ENCODE measurements around the gene PLEKHH1.

GRCh38 chr14:67532606-67532997 is 488 bp upstream of the PLEKHH1 start:
- TF ChIP-seq, protein P1, sequence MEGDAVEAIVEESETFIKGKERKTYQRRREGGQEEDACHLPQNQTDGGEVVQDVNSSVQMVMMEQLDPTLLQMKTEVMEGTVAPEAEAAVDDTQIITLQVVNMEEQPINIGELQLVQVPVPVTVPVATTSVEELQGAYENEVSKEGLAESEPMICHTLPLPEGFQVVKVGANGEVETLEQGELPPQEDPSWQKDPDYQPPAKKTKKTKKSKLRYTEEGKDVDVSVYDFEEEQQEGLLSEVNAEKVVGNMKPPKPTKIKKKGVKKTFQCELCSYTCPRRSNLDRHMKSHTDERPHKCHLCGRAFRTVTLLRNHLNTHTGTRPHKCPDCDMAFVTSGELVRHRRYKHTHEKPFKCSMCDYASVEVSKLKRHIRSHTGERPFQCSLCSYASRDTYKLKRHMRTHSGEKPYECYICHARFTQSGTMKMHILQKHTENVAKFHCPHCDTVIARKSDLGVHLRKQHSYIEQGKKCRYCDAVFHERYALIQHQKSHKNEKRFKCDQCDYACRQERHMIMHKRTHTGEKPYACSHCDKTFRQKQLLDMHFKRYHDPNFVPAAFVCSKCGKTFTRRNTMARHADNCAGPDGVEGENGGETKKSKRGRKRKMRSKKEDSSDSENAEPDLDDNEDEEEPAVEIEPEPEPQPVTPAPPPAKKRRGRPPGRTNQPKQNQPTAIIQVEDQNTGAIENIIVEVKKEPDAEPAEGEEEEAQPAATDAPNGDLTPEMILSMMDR (IDR thresholded peaks at IDR 0.05) = no peak
- TF ChIP-seq ZFX (IDR thresholded peaks at IDR 0.05; ENCODE audit: borderline replicate concordance) = no peak
